HG03575 (cell line): ENCODE data around the gene CITED1.

Experiments used
- ATAC-seq: cut with Tn5 transposase; IDR thresholded peaks from one replicate; pipeline ENCODE4 v1.9.1; 2021; ENCODE audit not compliant: unreplicated experiment, insufficient number of reproducible peaks, low FRiP score; ENCODE audit errors: extremely low read depth

The CITED1 gene

GRCh38 chrX:72272868-72273267, 32.8 kb downstream of the CITED1 start:
- ATAC-seq: no peak

- ATAC-seq: no peak
Measured at GRCh38 chrX:72271812-72272211, 33.9 kb downstream of the CITED1 start.

GRCh38 chrX:72271091-72271788, 34.5 kb downstream of the CITED1 start:
- ATAC-seq: no peak

- no peak for ATAC-seq
Measured at GRCh38 chrX:72270316-72270866, 35.3 kb downstream of the CITED1 start.

- no peak for ATAC-seq
Measured at GRCh38 chrX:72269671-72270251, 36.0 kb downstream of the CITED1 start.

GRCh38 chrX:72268597-72269365, 36.9 kb downstream of the CITED1 start:
- ATAC-seq: no peak

GRCh38 chrX:72265263-72265662, 40.5 kb downstream of the CITED1 start:
- ATAC-seq: no peak

GRCh38 chrX:72262077-72262476, 43.6 kb downstream of the CITED1 start:
- no peak for ATAC-seq

- ATAC-seq: no peak
Measured at GRCh38 chrX:72260448-72260847, 45.3 kb downstream of the CITED1 start.

- no peak for ATAC-seq
Measured at GRCh38 chrX:72258174-72258573, 47.5 kb downstream of the CITED1 start.

GRCh38 chrX:72255864-72256263, 49.9 kb downstream of the CITED1 start:
- no peak for ATAC-seq

GRCh38 chrX:72255445-72255844, 50.3 kb downstream of the CITED1 start:
- ATAC-seq: no peak

- ATAC-seq: no peak
Measured at GRCh38 chrX:72254816-72255215, 50.9 kb downstream of the CITED1 start.

- ATAC-seq: no peak
Measured at GRCh38 chrX:72253686-72254085, 52.0 kb downstream of the CITED1 start.
